Measurements from ENCODE around the gene CERS6.
A peak's percentile ranks its signal among the peaks of the same experiment; 100 is the strongest.

Gene CERS6

GRCh38 chr2:168574856-168575630 lies 119.0 kb downstream of the CERS6 start:
- DNase-seq = no peak

GRCh38 chr2:168577885-168578284 lies 121.8 kb downstream of the CERS6 start:
- no peak for DNase-seq

- no peak for DNase-seq
Observed at GRCh38 chr2:168583064-168583709, 127.1 kb downstream of the CERS6 start.

GRCh38 chr2:168583710-168584521 lies 127.8 kb downstream of the CERS6 start:
- DNase-seq = no peak

GRCh38 chr2:168584911-168585310 lies 128.8 kb downstream of the CERS6 start:
- no peak for DNase-seq

GRCh38 chr2:168585700-168586099 lies 129.6 kb downstream of the CERS6 start:
- DNase-seq = no peak

GRCh38 chr2:168587307-168587706 lies 131.2 kb downstream of the CERS6 start:
- no peak for DNase-seq

GRCh38 chr2:168589236-168590211 lies 133.5 kb downstream of the CERS6 start:
- DNase-seq = no peak

- DNase-seq = peak; percentile 19
Observed at GRCh38 chr2:168592181-168592831, 136.2 kb downstream of the CERS6 start.

GRCh38 chr2:168593713-168594112 lies 137.6 kb downstream of the CERS6 start:
- no peak for DNase-seq

- DNase-seq = no peak
Observed at GRCh38 chr2:168594778-168595177, 138.7 kb downstream of the CERS6 start.

- no peak for DNase-seq
Observed at GRCh38 chr2:168596881-168597655, 141.0 kb downstream of the CERS6 start.

GRCh38 chr2:168599738-168600137 lies 143.7 kb downstream of the CERS6 start:
- DNase-seq = no peak

GRCh38 chr2:168600949-168601348 lies 144.9 kb downstream of the CERS6 start:
- DNase-seq = no peak

- no peak for DNase-seq
Observed at GRCh38 chr2:168601741-168602140, 145.7 kb downstream of the CERS6 start.

GRCh38 chr2:168602379-168602778 lies 146.3 kb downstream of the CERS6 start:
- DNase-seq = no peak

- no peak for DNase-seq
Observed at GRCh38 chr2:168602846-168603401, 146.9 kb downstream of the CERS6 start.

- DNase-seq = no peak
Observed at GRCh38 chr2:168603439-168603961, 147.4 kb downstream of the CERS6 start.

- no peak for DNase-seq
Observed at GRCh38 chr2:168604252-168604651, 148.2 kb downstream of the CERS6 start.

GRCh38 chr2:168607992-168608391 lies 151.9 kb downstream of the CERS6 start:
- DNase-seq = no peak
